Body of pancreas (tissue), 4 donors: ENCODE results near the gene CCDC175. TPM values are rescaled to one million over a fixed set of nuclear protein-coding genes. Genes with fewer than 3 reads are reported as not detected.

Source experiments
- ATAC-seq: fragments of 150-250 bp; one replicate; pipeline ENCODE4 v1.9.1; 2016
- DNase-seq, 4 donors: peaks; one replicate each; pipeline ENCODE4 v3.0.0-alpha.2; 2019
- H3K27ac ChIP-seq, 4 donors: fragments of 200-600 bp; sonication (generic); 1 replicate in 3 of 4; 2 replicates in 1 of 4; pipeline versions ENCODE4 v1.5.1 to v1.6.1; 2016 to 2019; ENCODE audit warnings: mild to moderate bottlenecking in 1 of 4, mixed read lengths in 1 of 4, moderate library complexity in 1 of 4
- H3K27me3 ChIP-seq, 2 donors: fragments of 200-600 bp; sonication (generic); one replicate each; pipeline ENCODE4 v1.6.0; 2016; ENCODE audit warnings: mild to moderate bottlenecking in 1 of 2
- H3K36me3 ChIP-seq, 2 donors: fragments of 200-600 bp; sonication (generic); replicated peaks in 1 of 2; 2 replicates each; pipeline ENCODE4 v1.5.1; 2016; ENCODE audit warnings: low read depth in 2 of 2; ENCODE audit not compliant: insufficient read depth in 1 of 2
- H3K4me1 ChIP-seq: fragments of 200-600 bp; sonication (generic); one replicate; pipeline ENCODE4 v1.6.0; 2016
- H3K4me3 ChIP-seq, 2 donors: fragments of 200-600 bp; sonication (generic); 1 replicate in 1 of 2; 2 replicates in 1 of 2; pipeline ENCODE4 v1.5.1; 2016 to 2019
- H3K9me3 ChIP-seq, 3 donors: fragments of 200-600 bp; sonication (generic); 1 replicate in 2 of 3; 2 replicates in 1 of 3; pipeline ENCODE4 v1.5.1; 2016
- POLR2A ChIP-seq, 3 donors: fragments of 450-650 bp; IDR thresholded peaks; one replicate each; pipeline ENCODE4 v1.6.1; 2016; ENCODE audit warnings: antibody characterized with exemption in 3 of 3, mild to moderate bottlenecking in 2 of 3
- WGBS, 2 donors: methylation state at CpG; one replicate each; pipeline ENCODE4 v1.1.5; 2017; 5-methylcytosine and 5-hydroxymethylcytosine counted together
- intact Hi-C: fragments of 100-400 bp; cut with DNase I; formaldehyde crosslinking; loops from one replicate; pipeline ENCODE4 v1.15.1; 2023
- total RNA-seq, 2 donors: library from RNA; depleted of rRNA; stranded (reverse); fragments of >200 nt; gene quantifications; one replicate each; pipeline ENCODE4 v1.1.0, GENCODE V29; 2016
- TF ChIP-seq, protein P1 (sequence below), 7 experiments: fragments of 450-650 bp in 4 of 7; fragments of 200-600 bp in 3 of 7; sonication (generic) in 3 of 7; IDR thresholded peaks; one replicate each; pipeline ENCODE4 v1.5.1; 2016 to 2019; ENCODE audit warnings: antibody characterized with exemption in 7 of 7

Gene CCDC175
- total RNA-seq, 2 donors from 2014 or later, result not detected

DNA sequence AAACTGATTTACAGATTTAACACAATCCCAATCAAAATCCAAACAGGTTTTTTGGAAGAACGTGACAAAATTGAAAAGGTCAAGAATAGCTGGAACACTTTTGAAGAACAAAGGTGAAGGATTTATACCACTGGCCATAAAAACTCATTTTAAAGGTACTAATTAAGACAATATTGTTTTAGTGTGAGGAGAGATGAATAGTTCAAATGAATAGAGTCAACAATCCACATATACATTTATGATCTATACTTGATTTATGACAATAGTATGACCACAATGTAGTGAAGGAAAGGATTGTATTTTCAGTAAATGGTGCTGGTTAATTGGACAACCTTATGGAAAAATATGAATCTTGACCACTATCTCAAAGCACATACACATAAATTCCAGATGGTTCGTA lies 29.3 kb downstream of the CCDC175 start:
- Histone ChIP-seq H3K27ac (no peak overlapping the region), H3K4me1 (no peaks in the 10 kb centered on the region), H3K4me3 (no peak overlapping the region), H3K9me3 (no peaks in the 10 kb centered on the region), H3K27me3 (no peaks in the 10 kb centered on the region), H3K36me3 (no peaks in the 10 kb centered on the region)
- intact Hi-C loops, result no loop called here
- DNase-seq (no peak), ATAC-seq (no peak)
- TF ChIP-seq, protein P1, sequence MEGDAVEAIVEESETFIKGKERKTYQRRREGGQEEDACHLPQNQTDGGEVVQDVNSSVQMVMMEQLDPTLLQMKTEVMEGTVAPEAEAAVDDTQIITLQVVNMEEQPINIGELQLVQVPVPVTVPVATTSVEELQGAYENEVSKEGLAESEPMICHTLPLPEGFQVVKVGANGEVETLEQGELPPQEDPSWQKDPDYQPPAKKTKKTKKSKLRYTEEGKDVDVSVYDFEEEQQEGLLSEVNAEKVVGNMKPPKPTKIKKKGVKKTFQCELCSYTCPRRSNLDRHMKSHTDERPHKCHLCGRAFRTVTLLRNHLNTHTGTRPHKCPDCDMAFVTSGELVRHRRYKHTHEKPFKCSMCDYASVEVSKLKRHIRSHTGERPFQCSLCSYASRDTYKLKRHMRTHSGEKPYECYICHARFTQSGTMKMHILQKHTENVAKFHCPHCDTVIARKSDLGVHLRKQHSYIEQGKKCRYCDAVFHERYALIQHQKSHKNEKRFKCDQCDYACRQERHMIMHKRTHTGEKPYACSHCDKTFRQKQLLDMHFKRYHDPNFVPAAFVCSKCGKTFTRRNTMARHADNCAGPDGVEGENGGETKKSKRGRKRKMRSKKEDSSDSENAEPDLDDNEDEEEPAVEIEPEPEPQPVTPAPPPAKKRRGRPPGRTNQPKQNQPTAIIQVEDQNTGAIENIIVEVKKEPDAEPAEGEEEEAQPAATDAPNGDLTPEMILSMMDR (IDR thresholded peaks at IDR 0.05), result no peak
- 54 to 62% methylated on average over 2 of the region's 2 CpGs for WGBS, 2 donors

- H3K36me3 ChIP-seq, result no peaks in the 10 kb centered on the region
- ATAC-seq, result no peak
- no peaks in the 10 kb centered on the region for H3K27me3 ChIP-seq
- WGBS, 2 donors, result 40 to 50% methylated on average over 7 of the region's 7 CpGs
- no peaks in the 10 kb centered on the region for H3K4me1 ChIP-seq
- DNase-seq, result no peak
- no peaks in the 10 kb centered on the region for H3K9me3 ChIP-seq
- no peak overlapping the region for H3K4me3 ChIP-seq
- intact Hi-C loops, result no loop called here
- no peak for TF ChIP-seq POLR2A (IDR thresholded peaks at IDR 0.05)
- TF ChIP-seq, protein P1 (IDR thresholded peaks at IDR 0.05), result no peak
- no peak overlapping the region for H3K27ac ChIP-seq
Measured at GRCh38 chr14:59543873-59544272, 32.7 kb downstream of the CCDC175 start.

DNA sequence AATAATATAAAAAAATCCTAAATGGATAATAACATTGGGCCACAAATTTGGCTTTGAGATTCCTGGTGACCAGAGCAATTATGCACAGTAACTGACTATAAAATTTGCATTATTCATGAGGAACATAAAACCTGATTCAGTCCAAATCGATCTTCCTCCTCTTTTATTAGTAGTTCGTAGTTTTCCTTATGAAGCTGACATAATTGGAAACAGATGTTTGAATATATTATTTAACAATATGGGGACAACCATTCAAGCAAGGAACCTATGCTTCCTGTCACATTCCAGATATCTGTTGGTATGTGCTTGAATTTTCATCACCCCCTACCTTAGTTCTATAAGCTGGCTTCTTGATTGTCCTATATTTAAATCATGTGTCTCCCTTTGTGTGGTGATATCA lies 34.9 kb downstream of the CCDC175 start:
- no peak overlapping the region for H3K4me3 ChIP-seq

GRCh38 chr14:59540852-59541251 lies 35.8 kb downstream of the CCDC175 start:
- WGBS, 2 donors, result 15 to 19% methylated on average over 1 of the region's 1 CpG
- H3K4me1 ChIP-seq, result no peaks in the 10 kb centered on the region
- TF ChIP-seq POLR2A (IDR thresholded peaks at IDR 0.05), result no peak
- TF ChIP-seq, protein P1 (IDR thresholded peaks at IDR 0.05), result no peak
- DNase-seq (no peak), ATAC-seq (no peak)
- intact Hi-C loops, result no loop called here
- H3K4me3 ChIP-seq, result no peak overlapping the region
- no peaks in the 10 kb centered on the region for H3K27me3 ChIP-seq
- no peaks in the 10 kb centered on the region for H3K36me3 ChIP-seq
- H3K9me3 ChIP-seq, result no peaks in the 10 kb centered on the region
- no peak overlapping the region for H3K27ac ChIP-seq

More for the DNA sequence above, 34.9 kb downstream of the CCDC175 start:
- Histone ChIP-seq H3K9me3 (no peaks in the 10 kb centered on the region), H3K27me3 (no peaks in the 10 kb centered on the region), H3K27ac (no peak overlapping the region), H3K4me1 (no peaks in the 10 kb centered on the region), H3K36me3 (no peaks in the 10 kb centered on the region)
- WGBS, 2 donors, result 63 to 70% methylated on average over 2 of the region's 2 CpGs
- DNase-seq (no peak), ATAC-seq (no peak)
- TF ChIP-seq, protein P1 (IDR thresholded peaks at IDR 0.05), result no peak
- no peak for TF ChIP-seq POLR2A (IDR thresholded peaks at IDR 0.05)
- intact Hi-C loops, result no loop called here

GRCh38 chr14:59538936-59539335 lies 37.7 kb downstream of the CCDC175 start:
- Histone ChIP-seq H3K4me1 (no peaks in the 10 kb centered on the region), H3K9me3 (no peaks in the 10 kb centered on the region), H3K27ac (no peak overlapping the region), H3K4me3 (no peak overlapping the region), H3K27me3 (no peaks in the 10 kb centered on the region), H3K36me3 (no peaks in the 10 kb centered on the region)
- DNase-seq (no peak), ATAC-seq (no peak)
- 82 to 88% methylated on average over 4 of the region's 4 CpGs for WGBS, 2 donors
- TF ChIP-seq, protein P1 (IDR thresholded peaks at IDR 0.05), result no peak
- TF ChIP-seq POLR2A (IDR thresholded peaks at IDR 0.05), result no peak
- intact Hi-C loops, result no loop called here
